K562 (cell line): Measurements from ENCODE around the gene NEK1. TPM values are rescaled to one million over a fixed set of nuclear protein-coding genes. Genes with fewer than 3 reads are reported as not detected.

Experiments
- ATAC-seq: fragments of 200-7000 bp; cut with Tn5 transposase; 3 replicates; pipeline ENCODE4 v1.9.1; 2020; ENCODE audit warnings: moderate library complexity
- BruUV-seq: library from RNA; stranded (reverse); fragments of 400-500 nt; replicated peaks from 2 replicates; lab custom pipeline; 2021; lab: Mats Ljungman, UMichigan
- CTCF ChIA-PET: fragments of 300-600 bp; formaldehyde crosslinking; extraction: SDS; loops from one replicate; lab custom pipeline; 2021; ENCODE audit warnings: low intra/inter-chr PET ratio; lab: Yijun Ruan, JAX
- POLR2A ChIA-PET: fragments of 300-600, 350-650 bp; sonication (Branson Sonifier 250); formaldehyde crosslinking; extraction: SDS; loops from one replicate; lab custom pipeline; 2021; ENCODE audit warnings: antibody characterized with exemption, inconsistent platforms; lab: Yijun Ruan, JAX
- DNase-seq, 4 experiments: peaks; one replicate each; pipeline versions ENCODE4 v3.0.0 to v3.0.0-alpha.2; 2011 to 2018; ENCODE audit warnings: low spot score in 3 of 4, mixed read lengths in 3 of 4; ENCODE audit errors: extremely low read depth in 1 of 4
- FAIRE-seq: peaks from 2 replicates; lab custom pipeline; 2011; peaks lifted over from hg19 to GRCh38; lab: Jason Lieb, UNC
- H2AFZ ChIP-seq: 2 replicates; pipeline ENCODE4 v1.6.0; 2011; ENCODE audit warnings: low read depth, low read length, control low read depth, inconsistent platforms
- H3K27ac ChIP-seq: fragments of 200-600 bp; 3 replicates; pipeline ENCODE4 v1.8.0; 2011; ENCODE audit warnings: low read depth, mild to moderate bottlenecking, control low read depth, inconsistent platforms, low read length, moderate library complexity, mixed read lengths; ENCODE audit errors: extremely low read depth
- H3K27me3 ChIP-seq, 2 experiments: fragments of 300-600 bp in 1 of 2; 2 replicates in 1 of 2; 3 replicates in 1 of 2; pipeline versions ENCODE4 v1.6.0 to v1.8.0; 2011; ENCODE audit warnings: inconsistent platforms in 2 of 2, low read length in 2 of 2, mild to moderate bottlenecking in 1 of 2, mixed read lengths in 1 of 2, moderate library complexity in 1 of 2; ENCODE audit not compliant: control insufficient read depth in 2 of 2, insufficient read depth in 2 of 2
- H3K36me3 ChIP-seq: fragments of 300-600 bp; 3 replicates; pipeline ENCODE4 v1.8.0; 2011; ENCODE audit warnings: mild to moderate bottlenecking, low read length, inconsistent platforms; ENCODE audit not compliant: control insufficient read depth, insufficient read depth
- H3K4me1 ChIP-seq, 2 experiments: fragments of 200-600 bp in 1 of 2; replicated peaks in 1 of 2; 2 replicates in 1 of 2; 3 replicates in 1 of 2; pipeline versions ENCODE4 v1.5.1 to v1.8.0; 2011; ENCODE audit warnings: inconsistent platforms in 2 of 2, low read length in 2 of 2, mild to moderate bottlenecking in 1 of 2, mixed read lengths in 1 of 2, moderate library complexity in 1 of 2; ENCODE audit not compliant: control insufficient read depth in 2 of 2, insufficient read depth in 2 of 2
- H3K4me2 ChIP-seq: 2 replicates; pipeline ENCODE4 v1.6.1; 2011; ENCODE audit warnings: low read length, control low read depth, inconsistent platforms, mixed read lengths; ENCODE audit not compliant: insufficient read depth
- H3K4me3 ChIP-seq: fragments of 200-600 bp; sonication (generic), shearing (Covaris generic); 2 replicates; pipeline ENCODE4 v1.5.1; 2016; ENCODE audit warnings: control low read depth, inconsistent platforms
- H3K79me2 ChIP-seq: fragments of 200-600 bp; 3 replicates; pipeline ENCODE4 v1.8.0; 2011; ENCODE audit warnings: low read length, inconsistent platforms; ENCODE audit not compliant: control insufficient read depth, insufficient read depth
- H3K9ac ChIP-seq, 2 experiments: 2 replicates each; pipeline versions ENCODE4 v1.6.0 to v1.6.1; 2011; ENCODE audit warnings: low read depth in 2 of 2, low read length in 2 of 2, control low read depth in 1 of 2, inconsistent platforms in 1 of 2, mild to moderate bottlenecking in 1 of 2, mixed read lengths in 1 of 2; ENCODE audit not compliant: insufficient read depth in 1 of 2
- H3K9me1 ChIP-seq: one replicate; pipeline ENCODE4 v1.6.0; 2011; ENCODE audit warnings: inconsistent platforms, mild to moderate bottlenecking, low read length, moderate library complexity; ENCODE audit not compliant: control insufficient read depth, insufficient read depth
- H3K9me3 ChIP-seq: replicated peaks from 2 replicates; pipeline ENCODE4 v1.5.1; 2011; ENCODE audit warnings: low read depth, low read length, inconsistent platforms; ENCODE audit not compliant: control insufficient read depth, insufficient read depth
- H4K20me1 ChIP-seq: replicated peaks from 2 replicates; pipeline ENCODE4 v1.6.1; 2011; ENCODE audit warnings: low read length, inconsistent platforms, mixed read lengths; ENCODE audit not compliant: control insufficient read depth, insufficient read depth
- CHCHD3 ChIP-seq: fragments of 250-450 bp; sonication (Bioruptor Pico); IDR thresholded peaks from 2 replicates; pipeline ENCODE4 v2.1.2; 2022; ENCODE audit warnings: mild to moderate bottlenecking
- EP400 ChIP-seq: fragments of 450-650 bp; IDR thresholded peaks from 2 replicates; pipeline ENCODE4 v1.6.1; 2017; ENCODE audit warnings: antibody characterized with exemption, mild to moderate bottlenecking, moderate library complexity
- STAT5B ChIP-seq: fragments of 250-450 bp; sonication (Bioruptor Pico); IDR thresholded peaks from 2 replicates; pipeline ENCODE4 v1.8.0; 2021; ENCODE audit warnings: mild to moderate bottlenecking, inconsistent platforms
- ZNF24 ChIP-seq: fragments of 450-650 bp; IDR thresholded peaks from 2 replicates; pipeline ENCODE4 v1.6.1; 2016
- WGBS: fragments of 100-300 bp; shearing (Covaris generic); methylation state at CpG from one replicate; pipeline ENCODE4 v1.1.6; 2016; ENCODE audit warnings: low coverage, mixed read lengths; ENCODE audit not compliant: insufficient coverage; ENCODE audit errors: missing lambda C conversion rate; 5-methylcytosine and 5-hydroxymethylcytosine counted together
- in situ Hi-C: fragments of 300-500 bp; cut with MboI; formaldehyde crosslinking; loops from 4 replicates; pipeline ENCODE4 v1.15.0; 2018; ENCODE audit warnings: inconsistent platforms, mixed read lengths
- intact Hi-C: fragments of 100-400 bp; cut with micrococcal nuclease; formaldehyde crosslinking; loops from 2 replicates; pipeline ENCODE4 v1.14.2; 2022
- polyA plus RNA-seq, 8 experiments: library from polyadenylated mRNA; depleted of rRNA in 4 of 8; stranded (reverse) in 5 of 8; unstranded in 3 of 8; fragments of >200 nt; fragmentation: Nextera tagmentation in 2 of 8; fragmentation: Illumina TruSeq in 1 of 8; extraction: Ambion mirVana in 2 of 8; extraction: Trizol in 1 of 8; gene quantifications; 2 replicates each; pipeline versions ENCODE4 v1.2.1 to v1.2.3, GENCODE V29; 2011 to 2014; ENCODE audit warnings: inconsistent platforms in 1 of 8, missing spikeins in 1 of 8
- total RNA-seq, 7 experiments: library from RNA; depleted of rRNA in 6 of 7; stranded (reverse); fragments of >200 nt in 6 of 7; fragmentation: Illumina TruSeq in 2 of 7; extraction: Trizol in 2 of 7; gene quantifications; 2 replicates each; pipeline versions ENCODE4 v1.2.1 to v1.2.3, GENCODE V29; 2011 to 2021; ENCODE audit warnings: low replicate concordance in 1 of 7
- TF ChIP-seq, protein P1 (sequence below): fragments of 250-450 bp; sonication (Bioruptor Pico); IDR thresholded peaks from 2 replicates; pipeline ENCODE4 v1.5.0; 2021
- TF ChIP-seq, protein P2 (sequence below): fragments of 250-450 bp; sonication (Bioruptor Pico); IDR thresholded peaks from 2 replicates; pipeline ENCODE4 v1.5.0; 2021; ENCODE audit warnings: mild to moderate bottlenecking, borderline replicate concordance
- TF ChIP-seq, protein P3 (sequence below), 2 experiments: fragments of 450-650 bp; formaldehyde crosslinking in 1 of 2; IDR thresholded peaks; 2 replicates each; pipeline versions ENCODE4 v1.4.0 to v1.6.1; 2014 to 2020; ENCODE audit warnings: mild to moderate bottlenecking in 2 of 2, borderline replicate concordance in 1 of 2, low read depth in 1 of 2

Gene NEK1
- total and polyA plus RNA-seq, 9 of the 15 experiments (the other 6 are each of a cell fraction or from before 2014, with no cell fraction given), result 6.2 to 15.7 (median 10.3) TPM

DNA sequence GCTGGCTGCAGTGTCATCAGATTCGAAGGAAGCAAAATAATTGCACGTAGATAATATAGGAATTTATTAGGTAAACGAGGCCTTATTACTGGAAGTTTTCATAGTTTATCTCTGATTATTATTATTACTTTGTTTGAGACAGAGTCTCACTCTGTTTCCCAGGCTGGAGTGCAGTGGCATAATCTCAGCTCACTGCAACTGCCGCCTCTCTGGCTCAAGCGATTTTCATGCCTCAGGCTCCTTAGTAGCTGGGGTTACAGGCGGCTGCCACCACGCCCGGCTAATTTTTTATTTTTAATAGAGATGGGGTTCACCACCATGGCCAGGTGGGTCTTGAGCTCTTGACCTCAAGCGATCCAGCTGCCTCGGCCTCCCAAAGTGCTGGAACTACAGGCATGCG lies 20.5 kb upstream of the NEK1 start:
- intact Hi-C loops, result no loop called here
- FAIRE-seq (no peak), DNase-seq (no peak), ATAC-seq (no peak)
- ChIA-PET CTCF (no interaction called here), POLR2A (interaction anchor here (0.6 to 1.6 kb wide), 2 partner anchors 26 to 42 kb away, joined by 3 to 5 read pairs; no protein-coding TSS in a partner anchor)
- Histone ChIP-seq H3K79me2 (peaks cover 65% of the 10 kb centered on the region), H2AFZ (no peak overlapping the region), H3K27me3 (no peaks in the 10 kb centered on the region), H3K9me3 (no peaks in the 10 kb centered on the region), H3K4me3 (no peak overlapping the region), H3K4me1 (peaks cover 0 to 13% of the 10 kb centered on the region in 2 experiments), H3K27ac (no peak overlapping the region), H3K4me2 (no peak overlapping the region), H3K36me3 (peaks cover 23% of the 10 kb centered on the region; the same call in 1 of the 3 replicates), H3K9me1 (no peaks in the 10 kb centered on the region), H4K20me1 (no peaks in the 10 kb centered on the region), H3K9ac (no peak overlapping the region)
- in situ Hi-C loops, result no loop called here
- BruUV-seq, result no TSS peak
- 92% methylated on average over 11 of the region's 11 CpGs for WGBS
- TF ChIP-seq STAT5B (CRISPR knock-in tag) (no peak), ZNF24 (no peak), CHCHD3 (no peak), EP400 (no peak)
- TF ChIP-seq, protein P1, sequence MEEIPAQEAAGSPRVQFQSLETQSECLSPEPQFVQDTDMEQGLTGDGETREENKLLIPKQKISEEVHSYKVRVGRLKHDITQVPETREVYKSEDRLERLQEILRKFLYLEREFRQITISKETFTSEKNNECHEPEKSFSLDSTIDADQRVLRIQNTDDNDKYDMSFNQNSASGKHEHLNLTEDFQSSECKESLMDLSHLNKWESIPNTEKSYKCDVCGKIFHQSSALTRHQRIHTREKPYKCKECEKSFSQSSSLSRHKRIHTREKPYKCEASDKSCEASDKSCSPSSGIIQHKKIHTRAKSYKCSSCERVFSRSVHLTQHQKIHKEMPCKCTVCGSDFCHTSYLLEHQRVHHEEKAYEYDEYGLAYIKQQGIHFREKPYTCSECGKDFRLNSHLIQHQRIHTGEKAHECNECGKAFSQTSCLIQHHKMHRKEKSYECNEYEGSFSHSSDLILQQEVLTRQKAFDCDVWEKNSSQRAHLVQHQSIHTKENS (CRISPR knock-in tag), result no peak
- TF ChIP-seq, protein P2, sequence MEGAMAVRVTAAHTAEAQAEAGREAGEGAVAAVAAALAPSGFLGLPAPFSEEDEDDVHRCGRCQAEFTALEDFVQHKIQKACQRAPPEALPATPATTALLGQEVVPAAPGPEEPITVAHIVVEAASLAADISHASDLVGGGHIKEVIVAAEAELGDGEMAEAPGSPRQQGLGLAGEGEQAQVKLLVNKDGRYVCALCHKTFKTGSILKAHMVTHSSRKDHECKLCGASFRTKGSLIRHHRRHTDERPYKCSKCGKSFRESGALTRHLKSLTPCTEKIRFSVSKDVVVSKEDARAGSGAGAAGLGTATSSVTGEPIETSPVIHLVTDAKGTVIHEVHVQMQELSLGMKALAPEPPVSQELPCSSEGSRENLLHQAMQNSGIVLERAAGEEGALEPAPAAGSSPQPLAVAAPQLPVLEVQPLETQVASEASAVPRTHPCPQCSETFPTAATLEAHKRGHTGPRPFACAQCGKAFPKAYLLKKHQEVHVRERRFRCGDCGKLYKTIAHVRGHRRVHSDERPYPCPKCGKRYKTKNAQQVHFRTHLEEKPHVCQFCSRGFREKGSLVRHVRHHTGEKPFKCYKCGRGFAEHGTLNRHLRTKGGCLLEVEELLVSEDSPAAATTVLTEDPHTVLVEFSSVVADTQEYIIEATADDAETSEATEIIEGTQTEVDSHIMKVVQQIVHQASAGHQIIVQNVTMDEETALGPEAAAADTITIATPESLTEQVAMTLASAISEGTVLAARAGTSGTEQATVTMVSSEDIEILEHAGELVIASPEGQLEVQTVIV (CRISPR knock-in tag), result no peak
- TF ChIP-seq, protein P3, sequence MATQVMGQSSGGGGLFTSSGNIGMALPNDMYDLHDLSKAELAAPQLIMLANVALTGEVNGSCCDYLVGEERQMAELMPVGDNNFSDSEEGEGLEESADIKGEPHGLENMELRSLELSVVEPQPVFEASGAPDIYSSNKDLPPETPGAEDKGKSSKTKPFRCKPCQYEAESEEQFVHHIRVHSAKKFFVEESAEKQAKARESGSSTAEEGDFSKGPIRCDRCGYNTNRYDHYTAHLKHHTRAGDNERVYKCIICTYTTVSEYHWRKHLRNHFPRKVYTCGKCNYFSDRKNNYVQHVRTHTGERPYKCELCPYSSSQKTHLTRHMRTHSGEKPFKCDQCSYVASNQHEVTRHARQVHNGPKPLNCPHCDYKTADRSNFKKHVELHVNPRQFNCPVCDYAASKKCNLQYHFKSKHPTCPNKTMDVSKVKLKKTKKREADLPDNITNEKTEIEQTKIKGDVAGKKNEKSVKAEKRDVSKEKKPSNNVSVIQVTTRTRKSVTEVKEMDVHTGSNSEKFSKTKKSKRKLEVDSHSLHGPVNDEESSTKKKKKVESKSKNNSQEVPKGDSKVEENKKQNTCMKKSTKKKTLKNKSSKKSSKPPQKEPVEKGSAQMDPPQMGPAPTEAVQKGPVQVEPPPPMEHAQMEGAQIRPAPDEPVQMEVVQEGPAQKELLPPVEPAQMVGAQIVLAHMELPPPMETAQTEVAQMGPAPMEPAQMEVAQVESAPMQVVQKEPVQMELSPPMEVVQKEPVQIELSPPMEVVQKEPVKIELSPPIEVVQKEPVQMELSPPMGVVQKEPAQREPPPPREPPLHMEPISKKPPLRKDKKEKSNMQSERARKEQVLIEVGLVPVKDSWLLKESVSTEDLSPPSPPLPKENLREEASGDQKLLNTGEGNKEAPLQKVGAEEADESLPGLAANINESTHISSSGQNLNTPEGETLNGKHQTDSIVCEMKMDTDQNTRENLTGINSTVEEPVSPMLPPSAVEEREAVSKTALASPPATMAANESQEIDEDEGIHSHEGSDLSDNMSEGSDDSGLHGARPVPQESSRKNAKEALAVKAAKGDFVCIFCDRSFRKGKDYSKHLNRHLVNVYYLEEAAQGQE (IDR thresholded peaks at IDR 0.05; ENCODE audit: borderline replicate concordance), result no peak
- TF ChIP-seq, protein P3 (CRISPR knock-in tag; IDR thresholded peaks at IDR 0.05; ENCODE audit: low read depth), result no peak
